Muscle of back (tissue), 11 donors: ENCODE measurements around the gene CCDC50. TPM values are rescaled to one million over a fixed set of nuclear protein-coding genes. Genes with fewer than 3 reads are reported as not detected.

Experiments
- DNase-seq, 3 donors: peaks; one replicate each; pipeline versions ENCODE4 v3.0.0 to v3.0.0-alpha.2; 2013
- polyA plus RNA-seq, 10 donors: library from polyadenylated mRNA; unstranded; fragments of 120-200 nt; gene quantifications; one replicate each; pipeline ENCODE4 v1.2.1, GENCODE V29; 2013; ENCODE audit not compliant: insufficient read length in 10 of 10

The CCDC50 gene
- polyA plus RNA-seq, 10 donors, result 25.4 to 33.7 (median 28.7) TPM

DNA sequence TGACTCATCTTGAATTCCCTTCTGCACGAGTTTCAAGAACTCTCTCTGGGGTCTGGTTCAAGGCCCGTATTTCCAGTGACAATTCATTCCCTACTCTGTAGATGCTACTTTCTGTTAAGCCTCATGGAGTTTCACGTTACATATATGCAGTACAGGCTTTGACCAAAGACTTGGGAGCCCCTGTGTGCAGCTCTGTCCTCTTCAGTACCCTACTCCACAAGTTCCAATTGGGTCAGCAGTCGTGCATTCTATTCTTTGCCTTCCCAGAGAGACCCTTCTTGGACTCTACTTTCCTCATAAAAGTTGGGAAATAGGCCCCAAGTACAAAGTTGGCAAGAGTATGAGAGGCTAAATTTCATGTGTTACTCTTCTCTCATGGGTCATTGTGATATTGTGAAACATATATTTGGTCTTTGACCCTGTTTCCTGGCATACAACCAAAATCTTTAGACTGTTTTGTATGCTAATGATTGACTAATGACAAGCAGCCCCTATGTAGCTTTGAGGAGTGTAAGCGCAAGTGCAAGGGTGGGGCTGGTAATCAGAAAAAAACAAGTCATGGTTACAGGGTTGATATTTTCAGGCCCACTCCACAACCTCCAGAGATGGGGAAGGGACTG, 15.0 kb upstream of the CCDC50 start:
- no peak for DNase-seq

DNA sequence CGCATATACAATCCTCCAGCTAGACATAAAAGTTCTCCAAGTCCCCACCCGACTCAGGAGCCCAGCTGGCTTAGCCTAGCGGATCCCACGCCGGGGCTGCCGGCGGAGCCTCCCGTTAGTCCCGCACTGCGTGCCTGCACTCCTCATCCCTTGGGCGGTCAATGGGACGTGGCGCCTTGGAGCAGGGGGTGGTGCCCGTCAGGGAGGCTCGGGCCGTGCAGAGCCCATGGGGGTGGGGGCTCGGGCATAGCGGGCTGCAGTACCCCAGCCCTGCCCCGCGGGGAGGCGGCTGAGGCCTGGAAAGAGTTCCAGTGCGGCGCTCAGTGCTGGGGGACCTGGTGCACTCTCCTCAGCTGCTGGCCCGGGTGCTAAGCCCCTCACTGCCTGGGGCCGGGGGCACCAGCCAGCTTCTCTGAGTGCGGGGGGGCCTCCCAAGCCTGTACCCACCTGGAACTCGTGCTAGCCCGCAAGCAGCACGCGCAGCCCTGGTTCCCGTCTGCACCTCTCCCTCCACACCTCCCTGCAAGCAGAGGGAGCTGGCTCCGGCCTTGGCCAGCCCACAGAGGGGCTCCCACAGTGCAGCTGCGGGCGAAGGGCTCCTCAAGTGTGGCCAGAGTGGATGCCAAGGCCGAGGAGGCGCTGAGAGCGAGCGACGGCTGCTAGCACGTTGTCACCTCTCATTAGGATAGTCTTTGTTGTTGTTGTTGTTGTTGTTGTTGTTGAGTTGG, 12.2 kb upstream of the CCDC50 start:
- DNase-seq, result no peak

DNA sequence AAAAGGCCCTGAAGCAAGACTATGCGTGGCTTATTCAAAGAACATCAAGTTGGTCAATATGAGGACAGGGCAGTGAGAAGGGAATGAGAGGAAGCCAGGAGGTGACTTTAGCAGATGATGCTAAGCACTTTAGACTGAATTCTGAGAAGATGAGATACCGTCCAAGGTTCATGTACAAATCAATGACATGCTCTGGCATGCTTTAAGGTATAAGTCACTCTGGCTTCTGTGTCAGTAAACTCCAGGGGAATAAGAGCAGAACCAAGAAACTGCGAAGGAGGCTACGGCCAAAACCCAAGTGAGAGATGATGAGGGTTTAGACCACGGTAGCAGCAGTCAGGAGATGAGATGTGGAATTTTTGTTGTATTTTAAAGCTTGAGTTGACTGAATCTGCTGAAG, 8.9 kb upstream of the CCDC50 start:
- no peak for DNase-seq

DNA sequence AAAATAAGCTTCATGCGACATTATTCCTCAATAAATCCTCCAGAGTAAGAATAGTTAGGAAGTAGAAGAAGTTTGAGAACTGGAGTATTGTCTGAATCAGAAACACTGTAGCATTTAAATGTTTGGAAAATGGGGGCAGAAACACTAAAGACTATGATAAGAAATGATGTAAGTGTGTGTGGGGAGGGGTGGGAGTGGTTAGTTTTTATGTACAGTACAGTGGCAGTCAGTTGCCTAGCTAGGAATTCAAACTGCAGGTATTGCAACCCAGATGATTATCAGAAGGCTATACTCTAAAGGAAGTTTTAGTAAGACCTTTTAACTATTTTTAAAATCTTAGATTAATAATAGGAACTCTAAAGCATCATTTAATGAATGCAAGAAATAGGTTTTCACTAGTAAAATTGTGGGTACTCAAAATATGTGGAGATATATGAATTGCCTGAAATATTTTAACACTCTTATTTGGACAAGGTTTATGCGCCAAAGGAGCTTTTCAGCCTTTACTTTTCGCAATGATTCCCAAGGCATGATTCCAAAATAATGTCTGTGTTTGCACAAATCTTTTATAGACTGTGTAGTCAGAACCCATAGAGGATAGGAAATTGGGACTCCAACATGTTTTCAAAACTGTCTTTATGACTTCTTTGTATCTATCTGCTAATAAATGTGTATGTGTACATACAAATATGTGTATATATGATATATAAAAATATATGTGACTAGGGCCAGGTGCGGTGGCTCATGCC, 8.0 kb upstream of the CCDC50 start:
- no peak for DNase-seq

DNA sequence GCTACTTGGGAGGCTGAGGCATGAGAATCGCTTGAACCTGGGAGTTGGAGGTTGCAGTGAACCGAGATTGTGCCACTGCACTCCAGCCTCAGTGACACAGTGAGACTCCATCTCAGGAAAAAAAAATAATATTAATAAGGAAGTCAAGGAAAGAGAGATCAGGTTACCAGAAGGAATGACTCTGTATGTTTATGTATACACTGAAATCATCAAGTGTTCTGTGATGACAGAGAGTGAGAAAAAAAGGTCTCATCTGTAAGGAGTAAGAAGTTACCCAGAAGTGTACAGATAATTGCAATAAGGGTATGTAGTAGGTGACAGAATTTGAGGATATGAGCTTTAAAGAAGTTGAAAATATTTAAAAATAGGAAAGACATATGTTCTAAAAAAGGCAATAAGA, 4.3 kb upstream of the CCDC50 start:
- DNase-seq, result no peak

DNA sequence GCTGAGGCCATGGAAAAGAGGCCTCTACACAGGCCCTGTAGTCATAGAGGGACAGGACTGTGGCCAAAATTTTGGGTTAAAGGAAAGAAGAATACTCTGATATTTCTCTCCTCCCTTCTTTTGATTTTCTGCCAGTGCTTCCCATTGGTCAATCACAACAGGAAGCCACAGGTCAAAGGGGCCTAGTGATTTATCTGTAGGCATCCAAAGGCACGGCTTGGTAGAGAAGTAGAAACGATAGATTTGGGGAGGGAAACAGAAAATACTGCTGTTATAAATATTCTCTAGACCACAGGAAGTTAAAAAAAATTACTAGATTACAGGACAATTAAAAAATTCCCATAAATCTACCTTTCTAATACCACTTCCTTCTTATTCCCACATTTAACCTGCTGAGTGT, 1.7 kb upstream of the CCDC50 start:
- DNase-seq, result no peak

DNA sequence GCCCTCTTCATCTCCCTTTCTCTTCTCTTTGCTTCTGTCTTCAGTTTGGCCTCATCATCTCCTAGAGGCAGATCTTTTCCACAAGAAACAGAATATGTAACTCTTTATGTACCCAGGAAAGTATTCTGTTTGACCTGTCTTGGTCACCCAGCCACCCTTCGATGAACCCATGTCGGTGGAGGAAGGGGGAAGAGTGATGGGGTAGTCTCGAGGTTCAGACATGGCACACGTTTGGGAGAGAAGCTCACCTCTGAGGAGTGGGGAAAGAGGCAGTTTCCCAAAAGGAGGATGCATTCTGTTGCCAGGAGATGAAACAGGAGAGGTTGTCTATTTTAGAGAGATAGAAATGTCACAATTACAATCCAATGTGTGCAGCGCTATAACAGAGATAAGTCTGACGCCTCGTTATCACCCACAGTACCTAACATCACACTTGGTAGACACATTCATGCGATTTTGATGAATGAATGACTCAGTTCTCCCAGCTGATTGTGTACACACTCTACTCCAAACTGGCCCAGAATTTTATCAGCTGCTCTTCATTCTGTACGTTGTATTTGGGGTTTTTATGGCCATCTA, 722 bp upstream of the CCDC50 start:
- no peak for DNase-seq

DNA sequence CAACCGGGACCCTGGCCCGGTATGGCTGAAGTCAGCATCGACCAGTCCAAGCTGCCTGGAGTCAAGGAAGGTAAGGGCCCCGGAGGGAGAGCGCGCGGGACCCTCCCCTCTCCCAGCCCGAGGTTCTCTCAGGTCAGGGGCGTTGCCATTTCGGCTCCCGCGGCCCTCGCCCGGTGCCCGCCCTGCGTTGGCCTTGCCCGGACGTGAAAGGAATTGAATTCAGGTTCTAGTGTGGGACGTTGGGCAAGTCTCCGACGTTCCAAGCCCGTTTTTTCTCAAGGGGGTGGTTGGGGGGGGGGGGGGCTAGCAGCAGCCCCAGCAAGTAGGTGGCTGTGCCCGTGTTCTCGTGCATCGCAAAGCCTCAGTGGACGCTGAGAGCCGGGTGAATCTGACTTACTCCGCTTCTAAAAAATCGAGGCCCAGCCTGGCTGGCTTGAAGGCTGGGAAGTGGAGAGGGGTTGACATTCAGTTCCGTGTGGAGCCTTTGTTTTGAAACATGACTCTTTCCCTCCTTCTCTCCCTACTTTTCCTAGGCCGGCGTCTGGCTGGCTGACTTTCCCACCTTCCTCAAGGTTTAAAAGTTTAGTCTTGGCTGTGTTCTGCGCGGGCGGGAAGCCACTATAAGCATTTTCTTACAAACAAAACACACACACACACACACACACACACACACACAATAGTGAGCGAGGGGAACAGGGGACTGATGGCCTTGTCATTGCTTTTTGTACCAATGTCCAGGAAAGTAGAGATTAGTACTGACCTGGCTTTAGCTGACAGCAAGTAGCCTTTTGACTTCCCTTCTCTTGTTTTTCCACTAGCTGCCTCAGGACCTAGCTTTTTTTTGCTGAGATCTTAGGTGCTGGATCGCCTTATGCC, 698 bp downstream of the CCDC50 start, which contains the start of gene UTS2B:
TSS of gene UTS2B (minus strand) at position 873 of the 876 bp plus-strand sequence. CDS start 48,337 bp downstream, outside the sequence.
- DNase-seq, result peak; percentile 59 to 88 (median 70)

DNA sequence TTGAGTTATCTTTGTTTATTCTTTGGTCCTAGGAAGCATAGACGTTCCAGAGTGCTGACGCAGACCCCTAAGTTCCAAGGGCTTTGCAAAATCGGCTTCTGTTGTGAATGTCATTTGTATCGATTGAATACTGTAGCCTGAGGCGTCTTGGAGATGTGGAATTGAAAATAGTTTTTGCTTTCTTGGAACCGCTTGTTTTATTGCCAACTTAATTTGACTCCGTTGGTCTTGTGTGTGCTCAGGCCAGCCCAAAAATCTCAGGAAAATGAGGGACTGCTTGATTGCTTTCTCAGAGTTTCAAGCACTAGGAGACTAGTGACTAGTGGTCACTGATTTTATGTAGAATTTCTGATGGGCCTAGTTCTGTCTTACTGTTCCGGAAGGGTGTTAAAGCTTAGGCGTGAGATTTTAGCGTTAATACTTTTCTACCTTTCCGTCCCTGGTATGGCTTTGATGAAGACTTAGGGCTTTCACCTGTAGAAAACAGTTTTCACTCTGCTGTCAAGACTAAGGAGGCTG, 1.4 kb downstream of the CCDC50 start:
- DNase-seq, result peak in 2 of 3 donors; percentile 15 to 57

DNA sequence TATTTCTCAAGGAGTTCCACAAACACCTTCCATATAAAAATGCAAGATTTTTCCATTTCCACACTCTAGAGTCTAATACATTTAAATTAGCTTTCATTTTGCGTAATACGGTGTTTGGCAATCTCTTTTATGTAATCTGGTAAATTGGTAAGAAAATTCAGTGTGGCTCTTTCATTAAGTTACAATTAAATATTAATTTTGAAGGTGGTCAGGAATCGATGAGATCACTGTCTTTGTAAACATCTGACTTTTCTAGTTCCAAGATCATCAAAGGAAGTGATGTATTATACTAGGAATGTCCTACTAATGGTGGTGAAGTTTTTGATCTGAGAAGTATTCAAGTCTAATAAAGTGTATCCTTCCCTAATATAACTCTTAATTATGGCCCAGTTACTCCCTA, 2.2 kb downstream of the CCDC50 start:
- DNase-seq, result no peak

DNA sequence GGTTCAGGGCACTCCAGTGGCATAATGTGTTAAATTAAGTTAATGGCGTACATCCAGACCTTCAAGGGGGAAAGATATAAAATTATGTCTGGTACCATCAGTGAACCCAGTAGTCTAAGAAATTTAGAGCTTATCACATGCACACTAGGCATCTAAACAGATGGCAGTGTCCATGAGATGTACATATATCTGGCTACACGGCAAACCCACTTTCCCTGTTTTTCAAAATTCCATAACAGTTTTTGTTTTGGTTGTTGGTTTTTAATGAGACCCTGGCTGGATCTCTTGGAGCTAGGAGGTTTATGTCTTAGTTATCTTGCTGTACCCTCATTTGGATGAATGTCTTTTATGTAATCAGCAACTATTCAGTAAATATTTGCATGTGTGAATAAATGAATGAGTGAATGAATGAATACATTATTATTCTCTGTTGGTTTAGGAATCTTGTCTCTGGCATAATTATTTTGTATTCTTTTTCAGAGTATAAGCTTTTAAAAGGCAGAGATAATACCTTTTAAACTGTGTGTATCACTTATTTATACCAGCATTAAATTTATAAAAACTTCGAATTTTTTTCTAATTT, 4.2 kb downstream of the CCDC50 start:
- DNase-seq, result no peak

DNA sequence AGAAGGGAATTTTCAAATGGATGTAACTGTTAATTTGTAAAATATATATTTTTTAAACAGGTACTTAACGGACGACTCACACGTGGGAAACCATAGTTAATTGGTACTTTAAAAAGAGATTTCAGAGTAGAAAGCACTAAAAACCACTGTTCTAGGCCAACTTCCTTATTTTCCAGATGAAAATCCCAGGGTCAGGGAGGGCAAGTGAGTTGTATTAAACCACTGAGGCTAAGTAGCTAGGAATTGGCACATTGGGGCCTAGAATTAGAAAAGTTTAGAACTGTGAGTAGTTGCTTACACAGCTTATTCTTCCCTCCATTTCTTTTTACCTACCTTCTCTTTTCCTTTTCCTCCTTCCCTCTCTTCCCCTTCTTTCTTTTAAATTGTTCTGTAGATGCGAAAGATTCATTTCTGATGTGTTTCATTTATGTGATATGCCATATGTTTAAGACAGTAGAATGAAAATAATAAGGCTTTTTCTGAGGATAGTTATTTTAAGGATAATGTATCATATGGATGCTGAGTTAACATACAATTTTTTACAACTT, 5.2 kb downstream of the CCDC50 start:
- DNase-seq, result no peak

DNA sequence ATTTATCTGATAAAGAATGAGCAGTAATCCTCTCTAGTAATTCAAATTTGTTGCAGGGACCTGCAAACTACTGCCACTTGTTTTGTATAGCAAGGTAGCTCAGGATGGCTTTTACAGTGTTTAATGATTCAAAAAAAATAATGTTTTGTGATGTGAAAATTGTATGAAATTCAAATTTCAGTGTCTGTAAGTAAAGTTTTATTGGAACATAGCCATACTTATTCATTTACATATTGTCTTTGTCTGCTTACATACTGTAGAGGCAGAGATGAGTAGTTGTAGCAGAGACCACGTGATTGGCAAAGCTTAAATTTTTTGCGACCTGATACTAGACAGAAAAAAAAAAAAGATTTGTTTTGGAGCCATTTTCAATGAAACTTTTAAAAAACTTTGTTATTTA, 7.6 kb downstream of the CCDC50 start:
- DNase-seq, result no peak

DNA sequence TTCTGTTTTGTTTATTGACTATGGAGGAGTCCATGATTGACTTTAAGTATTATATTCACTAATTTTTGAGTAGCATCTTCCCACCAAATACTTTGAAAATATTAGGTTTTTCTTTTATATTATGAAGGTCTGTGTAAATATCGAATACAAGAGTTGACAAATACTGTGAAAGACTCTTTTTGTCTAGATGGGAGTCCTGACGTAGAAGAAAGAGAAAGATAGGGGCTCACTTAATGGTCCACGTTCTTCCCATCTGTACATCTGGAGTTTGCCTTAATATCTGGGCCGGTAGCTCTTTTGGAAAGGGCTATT, 8.9 kb downstream of the CCDC50 start:
- no peak for DNase-seq

DNA sequence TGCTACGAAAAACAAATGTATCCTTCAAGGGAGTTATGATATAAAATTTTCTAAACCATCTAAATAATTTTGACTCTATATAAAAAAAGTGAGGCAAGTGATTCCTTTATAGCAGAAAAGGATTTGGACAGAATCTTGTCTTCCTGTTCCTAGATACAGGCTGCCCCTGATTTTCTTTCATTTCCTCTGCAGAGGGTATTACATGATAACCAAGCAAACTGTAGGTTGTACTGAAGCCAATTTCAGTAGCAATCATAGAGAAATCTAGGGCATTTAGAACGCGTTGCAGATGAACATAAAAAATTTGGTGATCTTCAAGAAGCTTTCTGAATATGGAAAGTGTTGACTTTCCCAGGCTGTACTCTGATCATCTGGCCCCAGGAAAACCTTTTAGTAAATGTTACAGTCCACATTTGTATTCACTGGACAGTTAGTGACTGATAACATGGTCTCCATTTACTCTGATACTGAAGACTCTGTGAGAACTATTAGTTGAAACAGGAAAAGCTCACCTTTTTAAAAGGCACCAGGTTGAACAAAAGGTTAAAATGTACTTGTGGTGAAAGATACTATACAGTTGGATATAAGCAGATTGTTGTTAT, 10.2 kb downstream of the CCDC50 start:
- no peak for DNase-seq

DNA sequence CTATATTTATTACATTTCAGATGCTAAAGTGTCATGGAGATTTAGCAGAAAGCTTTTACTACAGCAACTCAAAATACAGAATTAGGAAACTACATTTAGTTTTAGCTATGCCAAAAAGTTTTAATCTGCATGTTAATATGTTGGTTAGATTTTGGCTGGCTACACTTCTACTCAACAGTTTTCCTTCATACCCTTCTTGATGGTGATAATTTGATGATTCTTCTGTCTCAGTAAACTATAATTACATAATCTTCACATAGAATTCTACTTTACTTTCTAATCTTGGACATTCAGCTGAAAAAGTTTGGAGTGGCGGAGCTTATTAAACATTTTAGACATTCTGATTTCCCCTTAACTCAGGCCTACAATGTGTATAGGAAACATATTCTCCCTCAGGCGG, 11.2 kb downstream of the CCDC50 start:
- no peak for DNase-seq

DNA sequence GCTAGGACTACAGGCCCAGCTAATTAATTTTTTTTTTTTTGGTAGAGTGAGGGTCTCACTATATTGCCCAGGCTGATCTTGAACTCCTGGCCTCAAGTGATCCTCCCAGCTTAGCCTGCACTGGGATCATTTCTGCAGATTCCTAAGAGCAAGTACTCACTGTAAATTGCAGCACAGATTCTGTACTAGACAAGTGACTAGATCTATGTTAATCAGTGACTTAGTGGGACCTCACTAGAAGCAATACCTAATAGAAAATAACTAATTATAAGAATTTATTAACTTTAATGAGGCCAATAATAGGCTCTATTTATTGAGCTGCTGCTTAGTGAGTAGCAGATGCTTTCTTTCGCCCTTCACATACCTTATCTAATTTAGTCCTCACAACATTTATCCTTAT, 11.8 kb downstream of the CCDC50 start:
- DNase-seq, result no peak

DNA sequence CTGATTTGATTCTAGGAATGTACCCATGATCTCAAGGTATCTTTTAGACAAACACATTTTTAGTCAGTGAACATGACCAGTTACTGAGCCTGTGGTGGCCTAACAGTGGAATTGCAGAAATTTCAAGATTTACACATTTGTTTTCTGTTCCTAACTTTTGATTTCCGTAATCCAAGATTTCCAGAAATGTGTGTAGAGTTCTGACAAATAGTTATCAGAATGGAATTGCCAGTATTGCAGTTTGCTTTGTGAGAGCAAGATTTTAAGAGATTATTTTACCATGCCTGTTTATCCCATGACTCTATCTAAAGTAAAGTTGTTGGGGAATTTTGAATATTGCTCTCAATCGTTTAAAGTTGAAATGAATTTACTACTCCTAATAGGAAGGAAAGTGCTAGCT, 12.8 kb downstream of the CCDC50 start:
- DNase-seq, result no peak

DNA sequence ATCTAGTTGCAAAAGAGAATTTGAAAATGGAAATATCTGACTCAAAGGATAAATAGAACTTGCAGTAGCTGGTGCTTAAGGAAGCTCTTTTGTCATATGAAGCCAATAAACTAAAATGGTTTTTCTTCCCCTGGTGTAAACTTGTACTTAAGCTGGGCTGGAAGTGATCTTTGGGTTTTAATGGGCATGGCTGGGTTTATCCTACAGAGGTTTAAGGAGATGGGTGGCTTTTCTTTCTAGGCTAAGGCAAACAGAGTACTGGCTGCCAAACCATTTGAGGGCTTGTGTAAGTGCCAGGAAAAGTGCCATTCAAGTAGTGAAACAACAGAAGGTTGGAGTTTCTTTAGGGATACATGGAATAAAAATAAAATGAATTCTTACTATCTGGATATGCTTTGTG, 13.2 kb downstream of the CCDC50 start:
- no peak for DNase-seq

DNA sequence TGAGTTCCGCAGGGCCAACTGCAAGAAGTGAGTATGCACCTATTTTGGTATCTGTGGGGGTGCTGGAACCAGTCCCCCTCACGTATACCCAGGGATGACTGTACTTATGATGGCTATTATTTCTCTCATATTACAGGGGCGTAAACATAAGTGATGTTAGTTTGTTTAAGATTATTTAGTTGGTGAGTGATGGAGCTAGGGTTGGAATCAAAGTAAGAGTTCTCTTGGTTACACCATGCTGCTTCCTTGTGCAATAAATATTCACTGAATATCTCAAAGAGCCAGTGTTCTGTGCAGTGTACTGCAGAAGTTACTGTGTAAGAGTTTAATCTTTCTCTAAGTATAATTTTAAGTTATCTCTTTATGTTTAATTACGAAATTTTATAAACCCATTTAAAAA, 13.9 kb downstream of the CCDC50 start:
- no peak for DNase-seq
